Measurements from ENCODE around the gene PLPPR2. TPM values are rescaled to one million over a fixed set of nuclear protein-coding genes. Genes with fewer than 3 reads are reported as not detected.
"Not testable (repeated sequence)": the region's sequence is repeated elsewhere in the genome, so short reads cannot be mapped to it uniquely, and the experiment has no call there.

Gene PLPPR2
- total RNA-seq, 1 experiment from 2014 or later, result 10.7 TPM

GRCh38 chr19:11370744-11371143 is 15.5 kb downstream of the PLPPR2 start:
- DNase-seq (ENCODE audit: low spot score), result no peak

GRCh38 chr19:11373166-11373884 is 18.1 kb downstream of the PLPPR2 start:
- no peak for DNase-seq (ENCODE audit: low spot score)

- no peak for DNase-seq (ENCODE audit: low spot score)
Observed at GRCh38 chr19:11373885-11374432, 18.7 kb downstream of the PLPPR2 start.

GRCh38 chr19:11374433-11375142 is 19.4 kb downstream of the PLPPR2 start, which contains the start of gene SWSAP1:
Gene SWSAP1 (plus strand): TSS chr19:11374666. CDS start chr19:11374681, 15 bp downstream.
- DNase-seq (ENCODE audit: low spot score), result peak; percentile 99

GRCh38 chr19:11375143-11375948 is 20.1 kb downstream of the PLPPR2 start:
- no peak for DNase-seq (ENCODE audit: low spot score)

- DNase-seq (ENCODE audit: low spot score), result no peak
Observed at GRCh38 chr19:11377237-11377636, 22.0 kb downstream of the PLPPR2 start.

- DNase-seq (ENCODE audit: low spot score), result no peak
Observed at GRCh38 chr19:11377756-11378155, 22.5 kb downstream of the PLPPR2 start.

- no peak for DNase-seq (ENCODE audit: low spot score)
Observed at GRCh38 chr19:11378319-11379189, 23.3 kb downstream of the PLPPR2 start.

GRCh38 chr19:11379269-11379845 is 24.1 kb downstream of the PLPPR2 start:
- DNase-seq (ENCODE audit: low spot score), result not testable (repeated sequence)

- no peak for DNase-seq (ENCODE audit: low spot score)
Observed at GRCh38 chr19:11379857-11380350, 24.7 kb downstream of the PLPPR2 start.

- peak; percentile 97 for DNase-seq (ENCODE audit: low spot score)
Observed at GRCh38 chr19:11380653-11381537, 25.7 kb downstream of the PLPPR2 start.

GRCh38 chr19:11382898-11383705 is 27.9 kb downstream of the PLPPR2 start:
- no peak for DNase-seq (ENCODE audit: low spot score)

GRCh38 chr19:11383706-11384048 is 28.4 kb downstream of the PLPPR2 start:
- DNase-seq (ENCODE audit: low spot score), result no peak

- no peak for DNase-seq (ENCODE audit: low spot score)
Observed at GRCh38 chr19:11384778-11385129, 29.5 kb downstream of the PLPPR2 start.

- DNase-seq (ENCODE audit: low spot score), result no peak
Observed at GRCh38 chr19:11387162-11388034, 32.2 kb downstream of the PLPPR2 start.

GRCh38 chr19:11390359-11390758 is 35.1 kb downstream of the PLPPR2 start:
- DNase-seq (ENCODE audit: low spot score), result no peak

- DNase-seq (ENCODE audit: low spot score), result no peak
Observed at GRCh38 chr19:11390933-11391680, 35.9 kb downstream of the PLPPR2 start.
